Lung microvascular endothelial cell (primary cell): ENCODE data around the gene MLC1. TPM values are rescaled to one million over a fixed set of nuclear protein-coding genes. Genes with fewer than 3 reads are reported as not detected.
A peak's percentile ranks its signal among the peaks of the same experiment; 100 is the strongest.
"Not testable (repeated sequence)": the region's sequence is repeated elsewhere in the genome, so short reads cannot be mapped to it uniquely, and the experiment has no call there.

Experiments
- DNase-seq, 2 donors: peaks; one replicate each; pipeline versions ENCODE4 v3.0.0 to v3.0.0-alpha.2; 2010; ENCODE audit warnings: low read depth in 2 of 2
- total RNA-seq: library from RNA; depleted of rRNA; stranded (reverse); fragments of >200 nt; gene quantifications from 2 replicates; pipeline ENCODE4 v1.2.1, GENCODE V29; 2014

MLC1 gene
- total RNA-seq, 1 donor from 2014 or later: not detected

DNA sequence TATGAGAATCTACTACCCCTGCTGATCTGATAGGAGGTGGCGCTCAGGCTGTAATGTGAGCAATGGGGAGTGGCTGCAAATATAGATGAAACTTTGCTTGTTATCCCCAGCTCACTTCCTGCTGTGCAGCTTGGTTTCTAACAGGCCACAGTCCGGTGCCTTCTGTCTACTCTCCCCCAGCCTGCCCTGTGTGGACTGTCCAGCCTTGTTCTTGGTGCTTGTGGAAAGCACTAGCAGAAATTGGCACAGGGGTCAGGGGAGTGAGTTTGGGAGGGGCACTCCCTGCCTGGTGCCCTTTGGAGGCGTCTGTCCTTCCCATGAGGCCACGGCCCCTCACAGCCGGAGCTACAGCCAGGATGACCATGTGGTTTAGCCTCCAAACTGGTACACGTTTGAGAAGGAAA lies 18.9 kb upstream of the MLC1 start:
- DNase-seq: no peak

DNA sequence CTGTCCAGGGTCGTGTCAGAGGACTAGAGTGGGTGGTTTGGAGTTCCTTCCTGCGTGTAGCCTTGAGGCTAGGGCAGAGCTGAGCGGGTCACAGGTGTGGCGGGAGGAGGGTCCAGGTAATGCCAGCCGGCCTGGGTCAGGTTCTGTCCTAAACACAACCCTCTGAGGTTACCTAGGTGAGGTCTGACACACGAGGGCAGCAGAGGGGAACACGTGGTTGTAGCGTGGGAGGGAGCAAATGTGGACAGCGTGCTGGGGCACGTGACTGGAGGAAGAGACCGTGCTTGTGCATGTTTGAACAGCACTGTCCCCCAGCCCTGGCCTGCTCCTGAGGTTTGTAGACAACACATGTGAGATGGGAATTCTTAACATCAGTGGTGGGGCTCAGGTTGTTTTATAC lies 17.7 kb upstream of the MLC1 start:
- peak in 1 of 2 donors; percentile 33 for DNase-seq

DNA sequence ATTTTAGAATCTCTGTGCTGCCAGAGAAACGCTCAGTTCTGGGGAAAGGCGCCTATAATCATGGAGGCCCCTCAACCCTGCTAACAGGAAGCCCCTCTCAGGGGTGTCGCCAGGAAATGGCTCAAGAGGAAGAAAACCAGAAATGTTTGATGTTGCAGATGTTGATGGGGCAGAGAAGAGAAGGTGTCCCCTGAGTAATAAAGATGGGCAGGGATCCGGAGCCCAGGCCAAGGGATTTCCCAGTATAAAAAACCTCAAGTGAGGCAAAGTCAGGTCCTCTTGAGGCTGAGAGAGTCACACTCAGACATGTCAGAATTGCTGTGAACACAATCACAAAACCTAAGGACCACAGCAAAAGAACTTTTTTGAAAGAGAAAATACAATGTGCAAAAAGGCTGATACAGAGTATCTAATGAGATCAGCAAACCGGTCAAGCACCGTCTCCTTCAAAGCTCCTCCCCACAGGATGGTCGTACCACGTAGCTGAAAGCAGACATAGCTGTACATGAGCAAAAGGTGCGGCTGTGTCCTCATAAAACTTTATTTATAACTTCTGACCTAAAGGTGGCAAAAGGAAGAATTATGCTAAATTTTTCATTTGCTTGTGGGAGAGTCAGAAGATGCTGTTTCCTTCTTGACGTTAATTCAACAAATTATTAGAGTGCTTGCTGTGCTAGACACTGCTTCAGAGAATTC lies 16.8 kb upstream of the MLC1 start:
- DNase-seq: no peak

DNA sequence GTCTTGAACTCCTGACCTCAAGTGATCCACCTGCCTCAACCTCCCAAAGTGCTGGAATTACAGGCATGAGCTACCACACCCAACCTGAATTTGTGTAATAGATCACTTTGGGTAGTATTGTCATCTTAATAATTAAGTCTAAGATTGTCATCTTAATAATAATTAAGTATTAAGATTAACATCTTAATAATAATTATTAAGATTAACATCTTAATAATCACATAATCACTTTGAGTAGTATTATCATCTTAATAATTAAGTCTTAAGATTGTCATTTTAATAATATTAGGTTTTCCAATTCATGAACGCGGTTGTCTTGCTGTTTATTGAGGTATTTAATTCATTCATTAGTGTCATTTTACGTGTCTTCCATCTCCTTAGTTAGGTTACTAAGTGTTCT lies 12.8 kb upstream of the MLC1 start:
- DNase-seq: no peak

DNA sequence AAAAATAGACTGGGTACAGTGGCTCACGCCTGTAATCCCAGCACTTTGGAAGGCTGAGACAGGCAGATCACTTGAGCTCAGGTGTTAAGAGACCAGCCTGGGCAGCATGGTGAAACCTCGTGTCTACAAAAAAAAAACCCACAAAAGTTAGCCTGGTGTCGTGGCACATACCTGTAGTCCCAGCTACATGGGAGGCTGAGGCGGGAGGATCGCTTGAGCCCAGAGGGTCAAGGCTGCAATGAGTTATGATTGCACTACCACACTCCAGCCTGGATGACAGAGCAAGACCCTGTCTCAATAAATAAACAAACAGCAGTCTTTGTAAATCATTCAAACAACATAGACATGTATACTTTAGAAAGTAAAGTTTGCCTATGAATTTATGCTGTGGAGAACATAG lies 7.1 kb upstream of the MLC1 start:
- DNase-seq: no peak

DNA sequence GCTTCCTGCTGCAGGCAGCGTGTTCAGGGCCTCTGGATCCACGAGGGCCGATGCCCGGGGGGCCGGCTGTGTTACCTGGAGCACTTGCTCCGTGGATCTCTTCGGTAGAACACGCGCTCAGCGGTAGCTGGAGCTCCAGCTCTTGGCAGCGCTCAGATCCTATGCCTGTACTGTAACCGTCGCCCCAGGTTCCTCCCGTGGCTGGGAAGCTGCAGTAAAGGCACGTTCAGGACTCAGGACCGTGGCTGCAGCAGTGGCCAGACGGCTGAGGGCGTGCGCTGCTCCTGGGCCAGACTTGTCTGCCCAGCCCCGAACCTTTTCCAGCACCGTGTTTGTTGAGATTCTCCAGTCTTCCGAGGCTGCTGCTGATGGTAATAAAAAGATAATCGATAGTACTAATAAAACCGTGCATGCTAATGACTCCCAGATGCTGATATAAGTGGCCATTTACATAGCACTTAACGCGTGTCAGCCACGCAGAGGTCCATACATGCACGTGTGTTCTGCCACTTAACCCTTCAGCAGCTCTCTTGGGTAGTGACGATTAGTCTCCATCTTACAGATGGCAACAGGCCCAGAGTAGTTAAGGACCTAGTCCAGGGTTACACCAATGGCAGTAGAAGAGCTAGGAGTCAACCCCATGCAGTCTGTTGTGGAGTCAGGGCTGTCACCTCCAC lies 6.0 kb upstream of the MLC1 start:
- DNase-seq: no peak

DNA sequence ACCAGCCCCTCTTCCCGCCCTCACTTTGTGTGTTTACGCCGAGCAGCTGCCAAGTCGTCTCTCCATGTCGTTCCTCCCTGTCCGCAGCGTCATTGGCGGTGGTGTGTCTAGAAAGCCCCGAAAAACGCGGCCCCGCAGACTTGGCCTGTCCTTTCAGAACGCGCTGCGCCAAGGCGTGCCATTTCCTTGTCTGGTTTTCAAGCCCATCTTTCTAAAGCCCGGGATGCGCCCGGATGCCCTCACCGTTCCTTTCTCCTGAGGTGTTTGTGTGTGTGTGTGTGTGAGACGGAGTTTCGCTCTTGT lies 5.1 kb upstream of the MLC1 start:
- no peak for DNase-seq

DNA sequence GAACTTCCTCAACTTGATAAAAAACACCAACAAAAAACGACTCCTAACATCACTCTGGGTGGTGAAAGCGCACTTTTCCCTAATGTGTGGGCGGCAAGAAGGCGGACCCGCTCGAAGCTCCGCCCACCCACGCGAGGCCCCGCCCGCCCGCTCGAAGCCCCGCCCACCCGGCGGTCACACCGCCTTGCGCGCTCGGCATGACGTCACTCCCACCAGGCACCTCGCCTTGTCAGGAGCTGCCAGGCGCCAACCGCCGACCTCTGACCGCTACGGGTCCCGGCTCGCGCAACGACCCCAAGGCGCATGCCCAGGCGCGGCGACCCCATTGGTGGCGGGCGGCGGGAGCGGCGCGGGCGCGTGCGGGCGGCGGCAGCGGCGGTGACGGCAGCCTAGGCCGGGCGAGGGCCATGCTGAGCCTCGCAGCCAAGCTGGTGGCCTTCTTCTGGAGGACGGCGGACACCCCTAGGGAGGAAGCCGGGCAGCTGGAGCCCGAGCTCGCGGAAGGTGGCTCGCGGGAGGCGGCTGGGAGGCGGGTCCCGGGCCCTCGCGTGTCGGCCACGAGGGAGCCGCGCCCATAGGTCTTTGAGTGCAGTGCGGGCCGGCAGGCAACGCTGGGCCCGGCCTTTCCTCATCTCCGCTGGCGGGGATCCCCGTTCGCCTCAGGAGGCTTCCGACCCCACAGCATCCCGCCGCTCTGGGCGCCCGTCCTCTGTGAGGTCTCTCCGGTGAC lies 4.6 kb upstream of the MLC1 start, which contains the start of gene MOV10L1:
Gene MOV10L1, plus strand, starts transcription at position 325 of the 730 bp plus-strand sequence. Its CDS starts 83 bp downstream, at position 408.
- DNase-seq: peak; percentile 50 to 59

DNA sequence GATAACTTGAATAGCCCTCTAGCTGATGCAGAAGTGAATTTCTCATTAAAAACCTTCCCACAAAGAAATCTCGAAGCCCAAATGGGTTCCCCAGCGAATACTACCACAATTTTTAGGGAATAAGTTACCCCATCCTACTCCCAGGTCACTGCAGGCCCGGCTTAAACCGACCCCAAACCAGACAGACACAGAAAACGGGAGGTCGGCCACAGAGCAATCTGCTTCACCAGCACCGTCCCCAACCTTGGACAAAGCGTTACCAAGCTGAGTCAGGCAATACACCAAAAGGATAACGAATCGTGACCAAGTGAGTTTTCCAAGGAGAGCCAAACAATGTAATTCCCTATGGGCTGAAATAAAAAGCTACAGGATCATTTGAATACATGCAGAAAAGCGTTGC lies 4.0 kb upstream of the MLC1 start:
- DNase-seq: no peak

DNA sequence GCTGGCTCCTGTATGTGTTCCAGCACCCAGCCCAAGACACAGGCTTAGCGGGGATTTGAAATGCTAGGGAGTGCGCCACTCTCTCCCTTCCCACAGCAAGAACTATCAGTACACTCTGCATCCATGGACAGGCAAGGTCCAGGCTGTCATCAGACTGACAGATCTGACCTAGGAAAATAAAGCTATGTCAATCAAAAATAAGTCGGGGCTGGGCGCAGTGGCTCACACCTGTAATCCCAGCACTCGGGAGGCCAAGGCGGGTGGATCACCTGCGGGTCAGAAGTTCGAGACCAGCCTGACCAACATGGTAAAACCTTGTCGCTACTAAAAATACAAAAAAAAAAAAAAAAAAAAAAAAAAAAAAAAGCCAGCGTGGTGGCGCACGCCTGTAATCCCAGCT lies 2.9 kb upstream of the MLC1 start:
- no peak for DNase-seq

DNA sequence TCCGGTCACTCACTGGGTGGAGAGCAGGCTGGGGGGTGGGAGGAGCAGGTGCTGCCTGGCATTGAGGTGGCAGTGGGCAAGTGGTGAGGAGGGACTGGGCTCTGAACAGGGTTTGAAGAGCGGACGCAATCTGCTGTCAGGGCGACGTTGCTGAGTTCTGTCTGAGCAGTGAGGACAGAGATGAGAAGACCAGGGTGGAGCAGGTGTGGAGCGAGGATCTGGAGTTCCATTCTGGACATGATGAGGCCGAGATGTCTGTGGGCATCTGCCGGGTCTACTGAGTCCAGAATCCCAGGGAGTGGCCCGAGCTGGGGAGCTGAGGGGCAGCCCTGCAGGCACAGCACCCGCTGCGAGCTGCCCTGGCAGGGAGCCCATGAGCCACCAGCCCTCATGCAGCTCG lies 2.4 kb upstream of the MLC1 start:
- DNase-seq: no peak

DNA sequence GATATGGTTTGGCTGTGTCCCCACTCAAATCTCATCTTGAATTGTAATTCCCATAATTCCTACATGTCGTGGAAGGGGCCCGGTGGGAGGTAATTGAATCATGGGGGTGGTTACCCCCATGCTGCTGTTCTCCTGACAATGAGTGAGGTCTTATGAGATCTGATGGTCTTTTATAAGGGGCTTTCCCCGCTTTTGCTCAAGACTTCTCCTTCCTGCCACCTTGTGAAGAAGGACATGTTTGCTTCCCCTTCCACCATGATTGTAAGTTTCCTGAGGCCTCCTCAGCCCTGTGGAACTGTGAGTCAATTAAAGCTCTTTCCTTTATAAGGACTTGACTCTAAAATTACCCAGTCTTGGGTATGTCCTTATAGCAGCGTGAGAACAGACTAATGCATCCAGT lies 1.7 kb upstream of the MLC1 start:
- DNase-seq: not testable (repeated sequence)

DNA sequence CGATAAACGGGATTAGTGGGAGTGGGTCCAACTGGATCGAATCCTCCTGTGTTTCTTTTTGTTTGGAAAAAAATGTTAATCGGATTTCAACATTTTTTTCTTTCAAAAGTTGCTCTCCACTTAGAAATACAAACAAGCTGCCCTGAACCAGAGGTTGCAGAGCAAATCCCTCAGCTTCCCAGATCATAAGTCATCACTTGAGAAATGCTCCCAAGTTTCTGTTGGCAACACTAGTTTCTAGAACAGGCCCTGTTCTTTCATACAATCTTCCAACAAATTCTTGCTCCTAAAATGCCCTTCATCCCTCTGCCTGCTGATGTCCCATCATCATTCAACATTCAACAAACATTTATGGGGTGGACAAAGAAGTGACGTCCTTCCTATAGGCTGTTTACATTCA lies 1.3 kb upstream of the MLC1 start:
- DNase-seq: no peak

DNA sequence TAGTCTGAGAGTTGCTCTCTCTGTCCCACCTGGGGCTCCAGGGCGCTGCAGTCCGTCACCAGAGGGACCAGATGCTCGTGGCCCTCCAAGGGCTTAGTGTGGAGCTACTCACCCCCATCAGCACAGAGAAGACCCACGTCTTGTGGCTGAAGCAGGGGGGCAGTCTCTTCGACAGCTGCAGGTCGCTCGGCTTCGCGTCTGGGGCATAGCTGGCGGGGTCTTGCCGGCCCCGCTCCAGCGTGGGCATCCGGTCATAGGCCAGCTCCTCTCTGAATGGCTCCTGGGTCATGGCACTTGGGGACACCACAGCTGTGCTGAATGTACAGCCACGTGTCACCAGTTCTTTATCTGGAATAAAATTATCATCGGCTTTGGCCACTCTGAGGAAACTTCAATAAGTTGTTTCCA lies 608 bp downstream of the MLC1 start:
- DNase-seq: no peak

DNA sequence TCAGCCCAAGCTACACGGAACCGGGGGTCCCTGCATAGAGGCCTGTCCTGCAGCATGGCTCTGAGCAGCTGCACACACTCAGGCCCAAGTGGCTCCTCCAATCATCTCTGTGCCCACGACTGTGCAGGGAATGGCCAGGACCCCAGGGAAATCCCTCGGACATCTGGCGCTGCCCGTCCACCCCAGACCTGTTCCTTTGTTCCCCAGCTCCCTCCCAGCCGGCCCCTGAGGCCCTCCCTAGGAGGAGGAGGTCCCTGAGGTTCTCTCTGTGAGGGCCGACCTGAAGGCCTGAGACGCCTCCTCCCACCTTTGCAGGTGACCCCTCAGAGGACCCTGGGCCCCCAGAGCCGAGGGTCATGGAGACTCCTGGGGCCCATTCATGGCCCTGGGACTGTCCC lies 1.1 kb downstream of the MLC1 start:
- no peak for DNase-seq

DNA sequence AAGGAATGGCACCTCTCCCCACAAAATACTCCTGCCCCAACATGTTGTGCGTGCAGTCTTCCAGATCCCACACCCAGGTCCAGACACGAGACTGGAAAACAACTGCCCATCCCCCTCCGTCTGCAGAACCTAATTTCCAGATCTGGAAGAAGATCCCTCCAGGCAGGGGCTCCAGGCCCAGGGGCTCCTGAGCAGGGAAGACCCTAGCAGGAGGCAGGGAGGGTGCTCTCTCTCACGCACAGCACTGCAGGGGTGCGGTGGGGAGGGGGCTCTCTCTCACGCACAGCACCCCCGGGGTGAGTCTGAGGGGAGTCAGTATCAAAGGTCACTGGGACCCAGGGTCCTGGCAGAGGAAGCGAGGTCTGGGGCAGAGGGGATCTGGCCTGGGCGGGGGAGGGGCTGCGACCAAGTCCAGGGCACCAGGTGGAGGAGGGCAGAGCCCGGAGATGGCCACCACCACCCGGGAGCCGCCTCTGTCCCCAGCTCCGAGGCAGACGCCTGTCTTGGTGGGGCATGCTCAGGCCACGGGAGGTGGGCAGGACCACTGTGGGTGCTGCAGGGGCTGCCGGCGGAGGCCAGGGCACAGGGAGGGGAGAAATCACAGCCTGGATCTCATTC lies 1.7 kb downstream of the MLC1 start:
- no peak for DNase-seq

DNA sequence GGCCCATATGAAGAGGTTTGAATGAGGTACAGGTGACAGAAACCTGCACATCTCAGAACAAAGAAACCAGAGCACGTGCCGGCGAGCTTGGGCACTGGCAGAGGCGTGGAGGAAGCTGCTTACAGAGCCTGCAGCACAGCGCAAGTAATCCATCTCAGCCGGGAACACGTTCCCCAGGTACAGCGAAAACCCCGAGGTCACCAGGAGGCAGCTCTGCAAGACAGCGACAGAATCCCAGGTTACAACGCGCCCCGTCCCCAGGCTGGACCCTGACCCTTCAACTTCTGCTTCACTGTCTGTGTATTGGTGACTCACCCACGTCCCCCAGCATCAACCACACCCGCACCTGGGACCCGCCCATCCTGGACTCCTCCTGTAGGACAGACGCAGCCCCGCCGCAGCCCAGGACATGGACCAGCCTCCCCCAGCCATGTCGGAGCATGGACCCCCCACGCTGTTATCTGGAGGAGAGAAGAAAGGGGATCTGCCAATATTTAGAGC lies 2.2 kb downstream of the MLC1 start:
- no peak for DNase-seq

DNA sequence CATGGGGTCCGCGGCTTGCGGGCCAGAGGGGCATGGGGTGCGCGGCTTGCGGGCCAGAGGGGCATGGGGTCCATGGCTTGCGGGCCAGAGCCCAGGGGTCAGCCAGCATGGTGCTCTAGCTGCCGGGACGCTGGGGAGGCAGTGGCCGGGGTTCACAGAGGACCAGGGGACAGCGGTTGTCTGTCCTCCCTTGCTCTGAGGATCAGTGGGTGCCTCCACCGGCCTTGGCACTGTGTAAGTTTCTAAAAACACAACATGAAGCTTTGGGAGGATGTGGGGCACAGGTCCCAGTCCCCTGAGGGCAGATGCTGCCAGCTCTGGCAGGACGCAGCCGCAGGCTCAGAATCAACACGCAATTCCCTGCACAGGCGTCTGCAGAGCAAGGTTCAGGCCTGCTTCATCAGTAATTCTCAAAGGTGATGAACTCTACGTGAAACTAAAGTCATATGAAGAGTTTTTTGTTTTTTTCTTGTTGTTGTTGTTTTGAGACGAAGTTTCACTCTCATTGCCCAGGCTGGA lies 3.0 kb downstream of the MLC1 start:
- no peak for DNase-seq

DNA sequence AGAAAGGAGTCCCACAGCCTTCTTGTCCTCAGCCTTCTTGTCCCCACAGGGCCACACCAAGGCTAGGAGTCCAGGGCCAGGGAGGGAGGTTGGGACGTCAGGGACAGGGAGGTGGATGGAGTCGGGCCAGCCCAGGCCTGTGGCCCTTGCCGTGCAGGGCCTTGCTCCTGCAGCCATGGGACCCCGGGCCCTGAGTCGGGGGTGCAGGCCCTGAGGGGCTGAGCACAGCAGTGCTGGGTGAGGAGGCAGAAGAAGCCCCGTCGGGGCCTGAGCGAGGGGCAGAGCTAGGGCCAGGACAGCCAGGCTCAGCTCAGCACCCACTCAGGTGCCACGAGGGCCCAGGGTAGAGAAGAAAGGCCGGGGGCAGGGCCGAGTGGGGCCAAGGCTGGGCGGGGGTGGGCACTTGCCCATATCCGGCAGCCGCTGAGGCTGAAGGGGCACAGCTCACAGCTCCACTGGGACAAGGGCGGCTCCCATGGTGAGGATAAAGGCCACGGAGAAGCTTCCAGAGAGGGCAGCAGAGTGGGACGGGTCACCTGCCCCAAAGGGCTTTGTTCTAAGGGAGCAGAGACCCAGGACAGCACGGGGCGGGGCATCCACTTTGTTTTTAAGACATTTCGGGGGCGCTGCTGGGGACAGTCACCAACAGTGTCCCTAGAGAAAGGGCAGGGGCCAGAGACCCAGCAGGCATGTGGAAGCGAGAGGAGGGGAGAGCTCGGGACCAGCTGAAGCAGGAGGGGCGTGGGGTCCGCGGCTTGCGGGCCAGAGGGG lies 3.6 kb downstream of the MLC1 start:
- DNase-seq: no peak

DNA sequence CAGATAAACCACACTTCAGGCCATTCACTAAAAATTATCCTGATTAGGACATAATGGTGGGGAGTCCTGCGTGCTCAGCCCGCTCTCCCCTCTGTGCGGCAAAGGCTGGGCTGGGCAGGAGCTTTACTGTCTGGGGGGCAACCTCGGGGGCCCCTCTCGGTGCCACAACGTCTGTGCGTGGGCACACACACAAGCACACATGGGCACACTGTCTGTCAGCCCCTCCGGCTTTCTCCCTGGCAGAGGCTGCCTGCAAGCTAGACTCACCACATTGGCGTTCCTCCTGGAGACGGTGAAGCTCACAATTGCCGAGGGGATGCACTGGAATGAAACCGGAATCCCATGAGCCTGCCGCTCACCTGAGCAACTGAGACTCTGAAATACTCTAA lies 5.2 kb downstream of the MLC1 start:
- no peak for DNase-seq

DNA sequence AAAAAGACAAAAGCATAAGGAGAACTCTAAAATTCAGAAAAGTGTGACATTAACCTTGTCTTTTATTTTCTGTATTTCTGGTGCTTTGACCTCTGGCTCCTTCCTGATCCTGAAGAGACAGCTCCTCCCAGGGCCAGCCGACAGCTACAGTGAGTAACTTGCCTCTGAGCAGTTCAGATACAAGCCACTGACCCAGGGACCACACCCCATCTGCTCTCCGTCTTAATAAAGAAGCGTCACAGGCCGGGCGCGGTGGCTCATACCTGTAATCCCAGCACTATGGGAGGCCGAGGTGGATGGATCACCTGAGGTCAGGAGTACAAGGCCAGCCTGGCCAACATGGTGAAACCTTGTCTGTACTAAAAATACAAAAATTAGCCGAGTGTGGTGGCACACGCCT lies 6.5 kb downstream of the MLC1 start:
- DNase-seq: no peak
